Central memory CD8-positive, alpha-beta T cell (primary cell): ENCODE results near the gene UBE2Q2.

ENCODE experiments used
- ATAC-seq: fragments of 150-1000 bp; cut with Tn5 transposase; replicated peaks from 2 replicates; pipeline ENCODE4 v1.10.0; 2022; ENCODE audit warnings: mild to moderate bottlenecking, moderate FRiP score, moderate number of reproducible peaks; ENCODE audit not compliant: poor library complexity, severe bottlenecking; ENCODE audit errors: extremely low read depth
- DNase-seq, 2 donors: peaks; one replicate each; pipeline ENCODE4 v3.0.0; 2021; ENCODE audit warnings: low spot score in 2 of 2
- H3K27ac Mint-ChIP-seq: one replicate; pipeline ENCODE4 v1.8.0; 2022; ENCODE audit warnings: low read depth, mild to moderate bottlenecking, moderate library complexity, mixed read lengths
- H3K27me3 Mint-ChIP-seq: one replicate; pipeline ENCODE4 v1.8.0; 2022; ENCODE audit warnings: mixed read lengths
- H3K36me3 Mint-ChIP-seq: one replicate; pipeline ENCODE4 v1.8.0; 2022; ENCODE audit warnings: mild to moderate bottlenecking, moderate library complexity, mixed read lengths; ENCODE audit not compliant: insufficient read depth
- H3K4me1 Mint-ChIP-seq: one replicate; pipeline ENCODE4 v1.8.0; 2022; ENCODE audit warnings: mixed read lengths
- H3K4me3 Mint-ChIP-seq: one replicate; pipeline ENCODE4 v1.8.0; 2022; ENCODE audit warnings: mild to moderate bottlenecking, moderate library complexity, mixed read lengths
- H3K9me3 Mint-ChIP-seq: one replicate; pipeline ENCODE4 v1.8.0; 2022; ENCODE audit warnings: mixed read lengths

Gene UBE2Q2

GRCh38 chr15:75814794-75815193, 28.5 kb upstream of the UBE2Q2 start:
- Mint-ChIP-seq H3K4me1 (peaks cover 10% of the 10 kb centered on the region), H3K9me3 (no peaks in the 10 kb centered on the region), H3K4me3 (no peak overlapping the region), H3K27me3 (no peaks in the 10 kb centered on the region), H3K27ac (no peak overlapping the region), H3K36me3 (no peaks in the 10 kb centered on the region)
- ATAC-seq (no peak), DNase-seq (no peak)

DNA sequence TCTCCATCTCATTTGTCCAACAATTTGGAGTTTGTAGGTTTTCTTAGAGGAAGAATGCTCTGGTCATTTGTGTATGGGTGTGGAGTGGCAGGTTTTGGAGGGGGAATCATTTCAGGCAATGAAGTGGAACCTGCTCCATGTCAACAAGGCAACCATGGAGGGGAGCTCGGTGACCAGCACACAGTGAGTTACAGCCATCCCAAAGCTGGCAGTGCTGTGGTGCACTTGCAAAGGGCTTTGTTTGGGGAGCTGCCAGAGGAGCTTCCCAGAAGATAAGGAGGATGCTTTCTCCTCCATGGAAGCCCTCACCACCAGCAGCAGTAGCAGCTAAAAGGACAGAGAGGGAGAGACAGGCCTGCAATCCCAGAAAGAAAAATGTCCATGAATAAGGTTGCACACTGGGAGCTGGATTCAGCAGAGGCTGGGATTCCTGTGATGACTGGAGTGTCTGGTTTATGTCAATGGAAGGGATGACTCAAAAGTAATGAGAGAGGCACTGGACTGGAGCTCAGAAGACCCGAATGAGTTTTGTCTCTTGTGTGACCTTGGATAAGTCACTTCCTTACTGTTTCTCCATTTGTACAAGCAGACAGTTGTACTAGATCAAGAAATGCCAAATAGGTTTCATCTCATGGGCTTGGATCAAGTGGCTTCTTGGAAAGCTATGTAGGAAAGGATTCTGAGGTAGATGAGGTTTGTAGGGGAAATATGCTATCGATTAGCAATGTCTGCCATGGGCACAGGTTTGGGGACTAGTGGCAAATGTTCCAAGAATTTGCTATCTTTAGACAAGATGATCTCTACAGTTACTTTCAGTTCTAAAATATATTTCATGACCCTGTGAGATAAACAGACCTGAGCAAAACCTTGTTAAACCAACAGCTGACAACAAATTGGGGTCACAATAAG, 27.2 kb upstream of the UBE2Q2 start:
- DNase-seq (no peak), ATAC-seq (no peak)
- H3K4me3 Mint-ChIP-seq: no peak overlapping the region

DNA sequence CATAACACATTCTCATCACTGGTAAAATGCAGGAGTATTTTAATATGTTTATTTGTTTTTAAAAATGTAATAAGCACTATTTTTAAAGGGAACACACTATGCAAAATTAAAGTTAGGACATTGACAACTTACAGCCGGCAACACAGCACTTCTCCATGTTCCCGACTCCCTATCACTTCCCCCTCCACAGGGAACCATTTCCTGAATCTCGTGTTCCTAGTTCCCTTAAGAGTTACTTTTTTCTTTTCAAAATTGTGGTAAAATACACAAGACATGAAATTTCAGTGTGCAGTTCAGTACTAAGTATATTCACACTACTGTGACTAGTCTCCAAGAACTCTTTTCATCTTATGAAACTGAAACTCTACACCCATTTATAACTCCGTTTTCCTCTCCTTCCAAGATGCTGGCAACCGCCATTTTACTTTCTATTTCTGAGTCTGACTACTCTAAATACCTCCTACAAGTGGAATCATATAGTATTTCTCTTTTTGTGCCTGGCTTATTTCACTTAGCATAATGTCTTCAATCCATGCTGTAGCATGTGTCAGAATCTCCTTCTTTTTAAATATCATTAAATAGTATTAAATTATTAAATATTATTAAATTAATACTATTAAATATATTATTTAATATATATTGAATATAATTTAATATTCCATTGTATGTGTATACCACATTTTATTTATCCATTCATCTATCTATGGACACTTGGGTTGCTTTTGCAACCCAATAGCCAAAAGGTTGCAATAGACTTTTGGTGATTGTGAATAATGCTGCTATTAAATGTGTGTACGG, 25.9 kb upstream of the UBE2Q2 start:
- Mint-ChIP-seq H3K4me3 (peak overlapping the region; percentile 16), H3K4me1 (peaks cover 10% of the 10 kb centered on the region), H3K27ac (no peak overlapping the region), H3K9me3 (no peaks in the 10 kb centered on the region), H3K36me3 (no peaks in the 10 kb centered on the region), H3K27me3 (no peaks in the 10 kb centered on the region)
- no peak for DNase-seq
- no peak for ATAC-seq

More for the DNA sequence above, 27.2 kb upstream of the UBE2Q2 start:
- Mint-ChIP-seq H3K9me3 (no peaks in the 10 kb centered on the region), H3K4me1 (peaks cover 10% of the 10 kb centered on the region), H3K27me3 (no peaks in the 10 kb centered on the region), H3K27ac (no peak overlapping the region), H3K36me3 (no peaks in the 10 kb centered on the region)

DNA sequence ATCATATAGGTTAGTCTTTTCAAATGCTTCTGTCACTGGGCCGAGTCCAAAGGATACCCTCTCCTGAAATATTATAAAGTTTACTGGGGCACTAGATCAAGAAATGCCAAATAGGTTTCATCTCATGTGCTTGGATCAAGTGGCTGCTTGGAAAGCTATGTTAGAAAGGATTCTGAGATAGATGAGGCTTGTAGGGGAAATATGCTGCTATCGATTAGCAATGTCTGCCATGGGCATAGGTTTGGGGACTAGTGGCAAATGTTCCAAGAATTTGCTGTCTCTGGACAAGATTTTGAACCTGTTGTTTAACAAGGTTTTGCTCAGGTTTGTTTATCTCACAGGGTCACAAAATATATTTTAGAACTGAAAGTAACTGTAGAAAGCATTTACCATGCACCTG, 23.0 kb upstream of the UBE2Q2 start:
- Mint-ChIP-seq H3K4me1 (peaks cover 10% of the 10 kb centered on the region), H3K27ac (no peak overlapping the region), H3K4me3 (no peak overlapping the region), H3K36me3 (no peaks in the 10 kb centered on the region), H3K9me3 (no peaks in the 10 kb centered on the region), H3K27me3 (no peaks in the 10 kb centered on the region)
- DNase-seq (no peak), ATAC-seq (no peak)

GRCh38 chr15:75821786-75822345, 21.4 kb upstream of the UBE2Q2 start:
- H3K4me1 Mint-ChIP-seq: peaks cover 8% of the 10 kb centered on the region
- H3K36me3 Mint-ChIP-seq: no peaks in the 10 kb centered on the region
- no peaks in the 10 kb centered on the region for H3K9me3 Mint-ChIP-seq
- DNase-seq (no peak), ATAC-seq (no peak)
- no peak overlapping the region for H3K4me3 Mint-ChIP-seq
- H3K27me3 Mint-ChIP-seq: peaks cover 6% of the 10 kb centered on the region
- H3K27ac Mint-ChIP-seq: no peak overlapping the region

DNA sequence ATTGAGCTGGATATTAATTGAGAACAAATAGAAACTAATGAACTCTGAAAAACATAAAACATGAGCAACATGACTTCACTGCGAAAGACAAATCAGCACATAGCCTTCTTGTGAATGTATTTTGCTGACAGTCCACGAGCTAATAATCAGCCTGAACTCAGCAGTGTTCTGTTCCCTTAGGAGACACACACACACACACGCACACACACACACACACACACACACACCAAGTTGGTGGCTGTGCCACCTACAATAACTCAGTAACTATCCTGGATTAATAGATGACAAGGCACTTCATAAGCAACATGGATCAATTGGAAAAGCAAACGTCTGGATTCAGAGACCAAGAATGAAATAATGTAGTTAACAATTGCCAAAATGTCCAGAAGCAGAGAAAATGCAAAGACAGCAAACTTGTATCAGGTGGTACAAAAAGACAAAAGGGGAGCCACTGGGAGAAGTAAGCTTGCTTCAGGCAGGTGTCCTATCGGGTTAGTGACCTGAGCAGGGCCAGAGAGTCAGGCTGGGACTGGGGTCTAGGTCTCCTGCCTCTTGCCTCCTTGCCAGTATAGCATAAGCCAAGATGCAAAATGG, 20.5 kb upstream of the UBE2Q2 start:
- Mint-ChIP-seq H3K27me3 (peaks cover 10% of the 10 kb centered on the region), H3K4me1 (no peaks in the 10 kb centered on the region), H3K27ac (no peak overlapping the region), H3K4me3 (no peak overlapping the region), H3K9me3 (no peaks in the 10 kb centered on the region), H3K36me3 (no peaks in the 10 kb centered on the region)
- DNase-seq (no peak), ATAC-seq (no peak)

- ATAC-seq (no peak), DNase-seq (no peak)
- Mint-ChIP-seq H3K4me1 (no peaks in the 10 kb centered on the region), H3K9me3 (no peaks in the 10 kb centered on the region), H3K4me3 (no peak overlapping the region), H3K27ac (no peak overlapping the region), H3K36me3 (no peaks in the 10 kb centered on the region), H3K27me3 (peaks cover 10% of the 10 kb centered on the region)
These were observed 19.2 kb upstream of the UBE2Q2 start for GRCh38 chr15:75823860-75824613.

GRCh38 chr15:75827691-75828090, 15.6 kb upstream of the UBE2Q2 start:
- ATAC-seq: no peak
- H3K4me3 Mint-ChIP-seq: no peak overlapping the region
- H3K4me1 Mint-ChIP-seq: no peaks in the 10 kb centered on the region
- no peaks in the 10 kb centered on the region for H3K36me3 Mint-ChIP-seq
- peaks cover 10% of the 10 kb centered on the region for H3K27me3 Mint-ChIP-seq
- no peaks in the 10 kb centered on the region for H3K9me3 Mint-ChIP-seq
- no peak overlapping the region for H3K27ac Mint-ChIP-seq
- no peak for DNase-seq

DNA sequence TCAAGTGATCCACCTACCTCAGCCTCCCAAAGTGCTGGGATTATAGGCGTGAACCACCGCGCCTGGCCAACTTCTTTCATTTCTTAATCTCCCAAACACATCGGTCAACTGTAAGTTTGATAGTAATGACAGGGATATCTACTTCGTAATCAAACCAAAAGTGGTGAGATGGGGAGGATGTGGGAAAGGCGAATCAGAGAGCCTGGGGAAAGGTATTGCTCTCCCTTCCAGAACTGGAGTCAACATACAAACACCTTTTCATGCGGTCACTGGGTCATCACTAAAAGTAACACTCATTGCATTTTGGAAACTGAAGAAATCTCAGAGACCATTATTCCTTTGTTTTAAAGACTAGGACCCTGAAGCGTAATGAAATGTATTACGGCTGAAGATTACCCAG, 14.8 kb upstream of the UBE2Q2 start:
- DNase-seq (no peak), ATAC-seq (no peak)
- no peaks in the 10 kb centered on the region for H3K4me1 Mint-ChIP-seq
- no peaks in the 10 kb centered on the region for H3K9me3 Mint-ChIP-seq
- H3K27ac Mint-ChIP-seq: no peak overlapping the region
- peaks cover 10% of the 10 kb centered on the region for H3K27me3 Mint-ChIP-seq
- H3K36me3 Mint-ChIP-seq: no peaks in the 10 kb centered on the region
- no peak overlapping the region for H3K4me3 Mint-ChIP-seq

DNA sequence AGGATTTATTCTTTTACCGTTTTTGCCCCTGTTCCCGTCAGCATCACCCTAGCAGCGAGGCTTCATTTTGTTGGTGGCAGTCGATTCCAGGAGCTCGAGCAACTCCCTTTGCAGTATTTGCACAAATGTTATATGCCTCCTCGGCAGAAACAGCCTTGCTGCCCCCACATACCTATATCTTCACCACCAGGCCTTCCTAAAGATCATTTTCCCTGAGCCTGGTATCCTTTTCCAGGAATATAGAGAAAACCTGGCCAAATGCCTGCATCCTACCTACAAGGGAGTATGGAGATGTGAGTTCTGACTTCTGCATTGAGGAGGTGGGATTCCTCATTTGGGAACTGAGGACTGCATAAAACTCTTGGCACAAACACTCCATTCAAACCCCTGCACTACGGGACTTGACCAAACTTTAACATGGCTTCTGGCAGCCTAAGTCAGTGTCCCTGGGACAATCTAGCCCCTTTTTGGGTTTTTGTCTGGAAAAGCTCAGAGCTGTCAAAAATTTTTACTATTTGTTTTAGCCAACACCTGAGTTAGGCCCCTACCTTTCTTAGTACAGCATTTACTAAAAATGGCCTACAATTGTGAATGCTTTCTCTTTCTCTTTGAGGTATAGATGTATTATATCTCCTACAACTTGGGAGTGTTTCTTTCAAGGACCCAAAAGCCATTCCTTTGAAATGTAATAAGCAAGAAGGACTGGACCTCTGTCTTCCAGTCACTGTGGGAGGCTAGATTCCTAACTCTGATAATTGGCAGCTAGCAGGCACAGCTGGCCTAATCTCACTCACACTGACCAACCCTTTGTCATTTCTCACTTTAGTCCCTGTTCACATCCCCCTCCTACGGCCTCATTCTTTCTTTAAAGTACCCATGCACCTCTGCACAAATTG, 12.1 kb upstream of the UBE2Q2 start:
- Mint-ChIP-seq H3K27me3 (peaks cover 10% of the 10 kb centered on the region), H3K27ac (no peak overlapping the region), H3K4me1 (no peaks in the 10 kb centered on the region), H3K36me3 (no peaks in the 10 kb centered on the region), H3K9me3 (no peaks in the 10 kb centered on the region), H3K4me3 (no peak overlapping the region)
- no peak for DNase-seq
- ATAC-seq: no peak

DNA sequence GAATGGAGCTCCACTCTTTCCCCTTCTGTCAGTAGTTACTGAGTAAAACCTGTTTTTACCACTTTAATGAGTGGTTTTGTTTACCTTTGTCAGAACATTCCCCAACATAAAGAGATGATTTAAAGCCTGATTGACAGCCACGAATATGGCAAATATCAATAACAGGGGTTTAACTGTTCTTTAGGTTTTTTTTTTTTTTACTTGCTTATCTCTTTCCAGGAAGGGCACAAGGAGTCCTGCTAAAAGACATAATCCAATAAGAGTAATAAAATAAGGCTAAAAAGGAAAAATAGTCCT, 11.5 kb upstream of the UBE2Q2 start:
- Mint-ChIP-seq H3K27me3 (peaks cover 5% of the 10 kb centered on the region), H3K4me1 (no peaks in the 10 kb centered on the region), H3K27ac (no peak overlapping the region), H3K9me3 (no peaks in the 10 kb centered on the region), H3K36me3 (no peaks in the 10 kb centered on the region), H3K4me3 (no peak overlapping the region)
- ATAC-seq (no peak), DNase-seq (no peak)
